SIG-M5 treated with dmso at 0.1 percent for 504 hours (cell line): Measurements from ENCODE around the gene LRIG1.
A peak's percentile ranks its signal among the peaks of the same experiment; 100 is the strongest.

Experiments
- DNase-seq: peaks from one replicate; lab custom pipeline; 2025; ENCODE audit not compliant: unreplicated experiment; lab: John Stamatoyannopoulos, UW

Gene LRIG1

GRCh38 chr3:66392512-66392911, 108.3 kb downstream of the LRIG1 start:
- no peak for DNase-seq

DNA sequence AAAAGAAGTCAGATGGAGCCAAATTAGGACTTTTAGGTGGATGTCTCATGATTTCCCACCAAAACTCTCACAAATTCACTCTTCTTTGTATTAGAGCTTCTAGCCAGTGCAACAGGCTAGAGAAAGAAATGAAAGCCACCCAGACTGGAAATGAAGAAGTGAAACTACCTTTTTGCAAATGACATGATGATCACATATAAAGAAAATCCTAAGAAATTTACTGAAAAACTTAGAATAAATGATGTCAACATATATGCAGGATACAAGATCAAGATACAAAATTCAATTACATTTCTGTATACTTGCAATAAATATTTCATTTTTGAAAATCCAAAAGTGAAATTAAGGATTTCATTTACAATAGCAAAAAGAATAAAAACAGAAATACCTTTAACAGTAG, 110.8 kb downstream of the LRIG1 start:
- DNase-seq = peak; percentile 21

DNA sequence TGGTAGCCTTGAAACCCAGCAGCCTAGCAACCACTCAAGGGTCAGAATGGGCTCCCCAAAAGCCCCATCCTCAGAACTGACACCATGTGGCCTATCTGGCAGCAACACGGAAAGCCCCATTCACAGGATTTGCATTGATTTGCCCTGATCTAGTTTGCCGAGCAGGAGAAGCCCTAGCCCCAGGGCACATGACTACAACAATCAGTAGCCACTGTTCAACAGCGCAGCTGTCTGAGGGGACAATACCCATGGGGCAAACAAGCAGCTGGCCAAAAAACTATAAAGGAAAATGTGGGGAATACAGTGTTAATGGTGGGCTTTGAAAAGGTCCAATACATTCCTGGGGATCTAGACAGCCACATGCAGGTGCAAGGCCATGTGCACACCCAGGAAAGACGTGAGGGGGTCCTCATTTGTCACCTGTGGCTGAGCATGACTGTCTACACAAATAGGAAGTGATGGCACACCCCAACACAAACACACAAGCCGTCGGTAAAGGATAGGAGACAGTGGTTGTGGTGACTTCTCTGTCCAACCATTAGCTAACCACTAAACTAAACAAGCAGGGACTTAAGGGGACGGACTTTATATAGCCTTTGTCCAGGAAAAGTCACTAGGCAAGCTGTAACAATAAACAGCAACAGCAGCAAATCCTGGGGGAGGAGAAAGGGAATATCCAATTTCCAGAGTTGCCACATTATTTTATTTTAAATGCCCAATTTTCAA, 113.7 kb downstream of the LRIG1 start:
- DNase-seq = no peak

GRCh38 chr3:66386011-66386924, 114.6 kb downstream of the LRIG1 start:
- no peak for DNase-seq

GRCh38 chr3:66385066-66385465, 115.8 kb downstream of the LRIG1 start:
- no peak for DNase-seq

- DNase-seq = no peak
These were observed 116.7 kb downstream of the LRIG1 start for GRCh38 chr3:66383998-66384745.

- DNase-seq = no peak
These were observed 117.8 kb downstream of the LRIG1 start for GRCh38 chr3:66383023-66383422.

- DNase-seq = no peak
These were observed 118.7 kb downstream of the LRIG1 start for GRCh38 chr3:66382142-66382541.

- no peak for DNase-seq
These were observed 119.2 kb downstream of the LRIG1 start for GRCh38 chr3:66381626-66382025.

DNA sequence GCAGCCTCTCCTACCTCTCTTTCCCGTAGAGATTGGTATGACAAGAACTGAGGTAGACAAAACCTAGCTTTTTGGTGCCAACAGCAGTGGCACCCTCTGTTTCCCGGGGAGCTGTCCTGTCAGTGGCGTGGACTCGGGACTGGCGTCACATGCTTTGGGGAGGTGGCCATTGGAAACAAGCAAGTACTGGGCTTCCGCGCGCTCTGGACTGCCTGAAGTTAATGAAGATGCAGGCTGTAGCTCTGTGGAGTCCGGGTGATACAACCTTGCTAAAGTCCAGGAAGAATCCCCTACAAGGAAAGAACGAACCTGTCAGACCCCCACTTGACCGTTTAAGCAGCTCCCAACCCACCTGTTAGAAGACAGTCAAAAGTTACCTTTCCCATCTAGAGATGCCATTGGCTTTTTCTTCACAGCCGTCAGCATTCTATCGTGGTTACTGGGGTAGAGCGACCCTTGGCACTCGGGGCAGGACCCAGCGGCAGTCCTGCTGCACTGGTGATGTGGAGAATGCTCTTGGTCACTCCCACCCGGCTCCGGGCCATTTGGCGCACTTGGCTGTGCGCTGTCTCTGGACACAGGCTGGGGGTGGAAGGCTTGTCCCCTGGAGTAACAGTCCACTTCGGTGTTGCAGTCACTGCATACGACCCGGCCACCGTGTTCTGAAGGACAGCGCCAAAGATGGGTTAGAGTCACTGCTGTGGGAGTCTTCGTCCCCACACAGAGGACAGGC, 120.5 kb downstream of the LRIG1 start:
- no peak for DNase-seq

- DNase-seq = no peak
These were observed 121.3 kb downstream of the LRIG1 start for GRCh38 chr3:66379565-66379964.

DNA sequence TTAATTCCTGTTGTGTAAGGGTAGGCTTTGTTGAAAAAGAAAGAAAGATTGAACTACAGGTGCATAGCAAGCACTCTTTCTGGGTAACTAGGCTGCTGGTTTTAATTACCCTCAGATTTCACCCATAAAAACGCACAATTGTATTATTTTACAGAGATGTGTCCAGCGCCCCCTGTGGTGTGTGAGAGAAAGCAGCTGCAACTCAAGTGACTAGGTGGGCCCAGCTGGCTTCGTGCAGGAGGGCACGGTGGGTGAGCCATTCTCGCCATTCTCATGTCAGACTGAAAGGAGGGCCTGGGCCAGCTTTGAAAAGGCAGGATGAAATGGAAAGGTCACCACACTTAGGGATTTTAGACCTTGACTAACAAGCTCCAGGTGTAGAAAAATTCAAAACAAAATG, 122.6 kb downstream of the LRIG1 start:
- no peak for DNase-seq

DNA sequence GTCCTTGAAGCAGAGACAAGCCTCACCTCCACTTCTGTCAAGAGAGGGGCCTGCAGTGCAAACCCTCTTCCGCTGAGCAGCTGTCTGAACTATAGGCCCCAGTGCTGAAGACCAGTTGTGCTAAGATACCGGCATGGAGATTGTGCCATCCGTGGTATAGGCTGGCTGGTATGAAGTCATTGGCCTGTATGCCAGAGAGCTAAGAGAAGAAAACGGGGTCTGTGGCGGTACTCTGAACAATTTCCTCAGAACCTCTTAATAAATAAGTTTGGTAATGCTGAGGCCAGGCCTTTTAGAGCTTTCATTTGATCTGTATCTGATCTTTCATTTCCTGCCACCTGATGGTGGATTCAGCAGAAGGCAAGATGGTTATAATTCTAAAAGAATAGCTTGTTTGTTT, 123.0 kb downstream of the LRIG1 start:
- DNase-seq = no peak

- no peak for DNase-seq
These were observed 124.3 kb downstream of the LRIG1 start for GRCh38 chr3:66376568-66376967.

- peak; percentile 12 for DNase-seq
These were observed 128.0 kb downstream of the LRIG1 start for GRCh38 chr3:66372681-66373350.

- DNase-seq = no peak
These were observed 129.4 kb downstream of the LRIG1 start for GRCh38 chr3:66371432-66371831.

DNA sequence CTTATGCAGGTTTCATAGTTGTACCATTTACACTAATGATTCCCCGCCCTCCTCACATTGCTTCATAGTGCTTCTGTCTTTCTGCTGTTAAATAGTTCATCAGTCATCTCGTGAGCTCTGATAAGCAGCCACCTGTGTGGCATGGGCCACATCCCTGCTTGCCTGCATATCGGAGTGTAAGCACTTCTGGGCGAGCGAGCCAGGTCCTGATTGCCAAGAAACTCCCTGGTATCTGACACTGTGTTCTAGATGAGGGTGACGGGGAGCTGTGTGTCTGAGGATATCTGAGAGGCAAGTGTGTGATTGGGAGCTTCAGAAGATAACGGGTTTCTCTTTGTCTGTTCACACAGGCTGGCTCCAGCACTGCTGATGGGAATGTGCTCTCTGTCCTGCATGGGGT, 130.6 kb downstream of the LRIG1 start:
- DNase-seq = no peak

DNA sequence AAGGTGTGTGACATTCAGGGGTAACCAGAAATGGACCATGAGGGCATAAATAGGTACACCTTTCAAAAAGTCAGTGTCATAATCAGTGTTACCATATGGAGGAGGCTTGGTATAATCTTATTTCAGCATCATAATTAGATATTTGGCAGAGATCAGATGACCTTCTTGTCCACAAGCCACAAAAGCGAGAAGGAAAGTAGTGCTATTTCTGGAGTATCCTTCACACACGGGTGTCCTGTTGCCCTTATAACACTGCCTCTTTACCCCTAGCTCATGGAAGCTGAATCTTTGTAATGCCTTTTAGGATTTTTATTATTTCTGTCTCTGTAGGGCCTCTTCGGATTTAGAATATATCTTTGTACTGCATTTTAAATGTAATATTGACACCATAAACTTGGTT, 132.8 kb downstream of the LRIG1 start:
- no peak for DNase-seq

GRCh38 chr3:66366747-66367146, 134.1 kb downstream of the LRIG1 start:
- no peak for DNase-seq

GRCh38 chr3:66365080-66365479, 135.7 kb downstream of the LRIG1 start:
- DNase-seq = no peak
